Stimulated activated CD4-positive, alpha-beta T cell treated with anti-CD3 and anti-CD28 coated beads, TNF-alpha, amount 100 ng/mL, for 24 hours (primary cell): ENCODE measurements around the gene MYLK.
"Not testable (repeated sequence)": the region's sequence is repeated elsewhere in the genome, so short reads cannot be mapped to it uniquely, and the experiment has no call there.

Experiments
- DNase-seq, 3 experiments: peaks; one replicate each; pipeline ENCODE4 v3.0.0-alpha.2; 2020; ENCODE audit warnings: low read depth in 3 of 3

Gene MYLK, protein sequence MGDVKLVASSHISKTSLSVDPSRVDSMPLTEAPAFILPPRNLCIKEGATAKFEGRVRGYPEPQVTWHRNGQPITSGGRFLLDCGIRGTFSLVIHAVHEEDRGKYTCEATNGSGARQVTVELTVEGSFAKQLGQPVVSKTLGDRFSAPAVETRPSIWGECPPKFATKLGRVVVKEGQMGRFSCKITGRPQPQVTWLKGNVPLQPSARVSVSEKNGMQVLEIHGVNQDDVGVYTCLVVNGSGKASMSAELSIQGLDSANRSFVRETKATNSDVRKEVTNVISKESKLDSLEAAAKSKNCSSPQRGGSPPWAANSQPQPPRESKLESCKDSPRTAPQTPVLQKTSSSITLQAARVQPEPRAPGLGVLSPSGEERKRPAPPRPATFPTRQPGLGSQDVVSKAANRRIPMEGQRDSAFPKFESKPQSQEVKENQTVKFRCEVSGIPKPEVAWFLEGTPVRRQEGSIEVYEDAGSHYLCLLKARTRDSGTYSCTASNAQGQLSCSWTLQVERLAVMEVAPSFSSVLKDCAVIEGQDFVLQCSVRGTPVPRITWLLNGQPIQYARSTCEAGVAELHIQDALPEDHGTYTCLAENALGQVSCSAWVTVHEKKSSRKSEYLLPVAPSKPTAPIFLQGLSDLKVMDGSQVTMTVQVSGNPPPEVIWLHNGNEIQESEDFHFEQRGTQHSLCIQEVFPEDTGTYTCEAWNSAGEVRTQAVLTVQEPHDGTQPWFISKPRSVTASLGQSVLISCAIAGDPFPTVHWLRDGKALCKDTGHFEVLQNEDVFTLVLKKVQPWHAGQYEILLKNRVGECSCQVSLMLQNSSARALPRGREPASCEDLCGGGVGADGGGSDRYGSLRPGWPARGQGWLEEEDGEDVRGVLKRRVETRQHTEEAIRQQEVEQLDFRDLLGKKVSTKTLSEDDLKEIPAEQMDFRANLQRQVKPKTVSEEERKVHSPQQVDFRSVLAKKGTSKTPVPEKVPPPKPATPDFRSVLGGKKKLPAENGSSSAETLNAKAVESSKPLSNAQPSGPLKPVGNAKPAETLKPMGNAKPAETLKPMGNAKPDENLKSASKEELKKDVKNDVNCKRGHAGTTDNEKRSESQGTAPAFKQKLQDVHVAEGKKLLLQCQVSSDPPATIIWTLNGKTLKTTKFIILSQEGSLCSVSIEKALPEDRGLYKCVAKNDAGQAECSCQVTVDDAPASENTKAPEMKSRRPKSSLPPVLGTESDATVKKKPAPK (N-terminal part only)

GRCh38 chr3:123884203-123884831 is at the start of gene MYLK:
Gene MYLK (minus strand): TSS chr3:123884332. CDS start chr3:123793841, 90,491 bp downstream.
- DNase-seq, result peak in 2 of 3 experiments; percentile 3 to 45

GRCh38 chr3:123930445-123930844 is 46.3 kb upstream of the MYLK start:
- no peak for DNase-seq

- DNase-seq, result no peak
Observed at GRCh38 chr3:123929325-123929724, 45.2 kb upstream of the MYLK start.

DNA sequence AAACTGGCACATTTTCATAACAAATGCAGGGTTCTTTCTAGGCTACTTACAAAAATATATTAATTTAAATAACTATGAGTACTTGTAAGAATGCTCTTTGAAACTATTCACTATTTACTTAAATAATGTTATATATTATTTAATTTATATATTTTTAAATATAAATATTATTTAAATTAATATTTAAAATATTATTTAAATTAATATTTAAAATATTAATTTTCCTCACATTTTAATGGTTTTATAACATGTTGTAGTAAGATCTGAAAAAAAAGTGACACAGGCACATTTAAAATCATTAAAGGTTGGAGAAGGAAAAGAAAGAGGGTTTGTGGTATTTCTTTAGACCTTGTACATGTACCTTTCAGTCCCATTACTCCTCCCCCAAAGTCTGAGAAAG is 42.3 kb upstream of the MYLK start:
- DNase-seq, result no peak

- DNase-seq, result no peak
Observed at GRCh38 chr3:123920868-123921267, 36.7 kb upstream of the MYLK start.

- no peak for DNase-seq
Observed at GRCh38 chr3:123920383-123920782, 36.3 kb upstream of the MYLK start.

GRCh38 chr3:123919353-123919752 is 35.2 kb upstream of the MYLK start:
- DNase-seq, result no peak

DNA sequence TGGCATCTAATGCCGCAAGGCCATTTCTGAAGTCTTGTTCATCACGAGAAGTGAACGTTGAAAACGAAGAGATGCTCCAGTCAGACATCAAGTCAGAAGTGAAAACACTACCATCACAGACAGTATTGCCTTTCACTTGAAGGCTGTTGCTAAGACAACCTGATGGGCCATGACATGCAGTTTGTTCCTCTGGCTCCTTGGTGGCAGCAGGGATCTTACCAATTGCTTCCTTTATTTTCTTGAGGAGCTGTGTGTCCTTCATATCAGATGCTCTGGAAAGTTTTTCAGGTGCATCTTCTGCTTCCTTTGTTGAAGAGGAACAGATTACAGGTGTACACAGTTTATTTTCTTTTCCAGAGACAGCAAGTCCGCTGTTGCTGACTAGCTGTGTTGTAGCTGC is 30.7 kb upstream of the MYLK start:
- no peak for DNase-seq

GRCh38 chr3:123909785-123910184 is 25.7 kb upstream of the MYLK start:
- DNase-seq, result no peak

DNA sequence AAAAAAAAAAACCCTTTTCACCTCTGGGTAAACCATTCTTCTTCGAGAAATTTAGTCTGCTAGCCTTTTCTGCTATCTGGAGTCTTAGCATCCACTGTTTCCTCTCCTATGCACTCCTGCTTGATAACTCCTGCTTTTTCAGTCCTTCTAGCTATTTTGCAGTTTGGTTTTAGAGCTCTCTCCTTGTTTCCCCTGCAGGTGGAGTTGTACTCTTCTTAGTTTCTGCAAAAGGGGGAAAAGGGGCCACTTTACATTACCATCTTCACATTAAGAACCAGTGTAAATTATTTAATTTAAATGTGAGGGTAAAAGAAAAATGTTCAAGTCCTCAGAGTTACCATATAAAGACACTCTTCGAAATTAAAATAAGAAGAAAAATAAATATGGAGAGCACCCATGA is 23.6 kb upstream of the MYLK start:
- DNase-seq, result no peak

- DNase-seq, result no peak
Observed at GRCh38 chr3:123899300-123899865, 15.3 kb upstream of the MYLK start.

DNA sequence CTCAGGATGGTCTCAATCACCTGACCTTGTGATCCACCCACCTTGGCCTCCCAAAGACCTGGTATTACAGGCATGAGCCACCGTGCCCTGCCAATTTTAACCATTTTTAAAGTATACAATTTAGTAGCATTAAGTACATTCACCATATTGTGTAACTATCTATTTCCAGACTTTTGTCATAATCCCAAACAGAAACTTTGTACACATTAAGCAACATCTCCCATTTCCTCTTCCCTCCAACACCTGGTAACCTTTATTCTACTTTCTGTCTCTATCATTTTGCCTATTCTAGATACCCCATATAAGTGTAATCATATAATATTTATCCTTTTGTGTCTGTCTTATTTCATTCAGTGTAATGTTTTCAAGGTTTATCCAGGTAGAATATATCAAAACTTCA is 8.9 kb upstream of the MYLK start:
- DNase-seq, result no peak

- DNase-seq, result no peak
Observed at GRCh38 chr3:123892195-123892594, 8.1 kb upstream of the MYLK start.

- not testable (repeated sequence) for DNase-seq
Observed at GRCh38 chr3:123890991-123891390, 6.9 kb upstream of the MYLK start.

GRCh38 chr3:123890162-123890561 is 6.0 kb upstream of the MYLK start:
- DNase-seq, result not testable (repeated sequence)

DNA sequence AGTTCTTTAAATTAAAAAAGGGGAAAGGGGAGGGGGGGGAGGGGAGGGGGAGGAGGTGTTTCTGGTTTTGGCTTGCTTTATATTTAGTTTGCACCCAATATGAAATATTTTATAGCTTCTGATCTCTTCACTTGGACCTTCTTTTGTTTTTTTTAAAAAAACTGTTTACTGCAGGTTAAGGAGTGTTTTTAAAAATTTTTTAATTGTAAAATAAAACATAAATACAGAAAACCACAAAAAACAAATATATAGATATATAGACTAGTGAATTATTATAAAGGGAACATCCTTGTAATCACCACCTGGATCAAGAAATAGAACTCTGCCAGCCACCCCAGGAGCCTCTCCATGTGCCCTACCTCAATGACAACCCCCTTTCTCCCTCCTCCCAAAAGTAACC is 861 bp upstream of the MYLK start:
- DNase-seq, result no peak

GRCh38 chr3:123883701-123884202 is 380 bp downstream of the MYLK start:
- no peak for DNase-seq

DNA sequence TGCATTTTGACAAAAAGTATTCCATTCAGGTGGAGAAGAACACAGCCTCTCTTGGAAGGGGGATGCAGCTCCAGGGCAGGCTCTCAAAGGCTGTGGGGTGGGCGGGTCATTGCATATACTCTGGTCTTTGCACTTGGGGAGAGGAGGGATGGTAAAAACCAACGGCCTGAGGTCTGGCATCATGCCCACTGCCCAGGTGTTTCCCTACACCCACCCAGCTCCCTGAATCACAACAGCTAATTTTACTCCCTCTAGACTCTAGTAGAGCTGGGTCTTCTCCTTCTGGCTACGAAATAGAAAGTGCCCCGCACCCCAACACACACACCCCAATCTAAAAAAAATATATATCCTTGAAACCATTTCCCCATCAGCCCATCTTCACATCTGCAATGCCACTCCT is 1.0 kb downstream of the MYLK start:
- no peak for DNase-seq

DNA sequence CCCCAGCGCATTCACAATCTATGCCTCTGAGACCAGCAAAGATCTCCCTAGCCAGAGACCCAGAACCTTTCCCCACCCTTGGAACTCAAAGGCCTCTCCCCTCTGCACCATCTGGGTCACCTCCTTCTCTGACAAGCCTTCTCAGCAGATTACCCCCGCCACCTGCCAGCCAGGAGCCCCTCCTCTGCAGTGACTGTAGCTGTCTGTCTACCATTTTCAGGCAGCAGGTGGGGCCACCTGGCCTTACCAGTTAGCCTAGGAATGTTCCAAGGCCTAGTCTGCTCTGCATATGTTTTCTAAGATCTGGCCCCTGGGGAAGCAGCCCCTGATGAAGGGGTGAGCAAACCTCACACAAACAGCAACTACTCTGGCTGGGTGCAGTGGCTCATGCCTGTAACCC is 2.4 kb downstream of the MYLK start:
- DNase-seq, result no peak

DNA sequence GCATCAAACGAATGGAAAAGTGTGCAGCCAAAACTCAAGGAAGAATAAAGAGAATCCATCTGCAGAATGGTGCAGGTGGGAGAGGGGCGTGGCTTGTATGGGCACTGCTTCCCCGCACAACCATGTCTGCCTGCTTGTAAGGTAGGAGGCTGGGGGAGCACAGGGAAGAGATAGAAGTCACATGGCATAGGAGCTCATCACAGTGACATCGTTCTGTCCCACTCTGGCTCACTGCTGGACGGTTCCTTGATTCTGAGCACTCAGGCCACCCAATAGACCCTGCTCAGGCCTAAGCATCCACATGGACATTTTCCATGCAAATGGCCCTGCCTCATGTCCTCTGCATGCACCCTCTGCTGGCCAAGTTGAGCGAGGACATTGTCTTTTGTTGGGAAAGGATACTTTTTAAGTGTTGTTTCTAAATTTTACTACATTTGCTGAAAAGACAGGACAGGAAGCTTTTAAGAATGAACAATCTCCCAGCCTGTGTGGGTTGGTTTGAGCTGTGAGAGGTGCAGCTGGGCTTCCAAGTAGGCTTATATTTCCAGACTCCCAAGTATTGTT is 3.1 kb downstream of the MYLK start:
- no peak for DNase-seq

- DNase-seq, result no peak
Observed at GRCh38 chr3:123878807-123879206, 5.3 kb downstream of the MYLK start.
